K562 (cell line): ENCODE results near the gene CREBL2. TPM values are rescaled to one million over a fixed set of nuclear protein-coding genes. Genes with fewer than 3 reads are reported as not detected.

Experiments
- ARID3A ChIP-seq: IDR thresholded peaks from 2 replicates; pipeline ENCODE4 v1.6.1; 2012; ENCODE audit warnings: low read depth, low read length, improper control_type of control experiment, borderline replicate concordance
- BDP1 ChIP-seq: IDR thresholded peaks from 3 replicates; pipeline ENCODE4 v1.6.1; 2011; ENCODE audit not compliant: insufficient read length, insufficient read depth
- CBX5 ChIP-seq: IDR thresholded peaks from 2 replicates; pipeline ENCODE4 v1.6.1; 2014; ENCODE audit warnings: low read depth, borderline replicate concordance
- CCAR2 ChIP-seq: fragments of 200-400 bp; formaldehyde crosslinking; IDR thresholded peaks from 2 replicates; pipeline ENCODE4 v1.6.1; 2017; ENCODE audit warnings: mild to moderate bottlenecking, low read depth, low read length
- DIDO1 ChIP-seq: fragments of 450-650 bp; IDR thresholded peaks from 2 replicates; pipeline ENCODE4 v1.6.1; 2016; ENCODE audit warnings: low read depth, missing biosample characterization, missing genetic modification characterization
- FOS ChIP-seq: IDR thresholded peaks from 3 replicates; pipeline ENCODE4 v1.6.1; 2011; ENCODE audit not compliant: insufficient read length; ENCODE audit errors: extremely low read depth
- GMEB1 ChIP-seq: fragments of 250-450 bp; sonication (Bioruptor Pico); IDR thresholded peaks from 2 replicates; pipeline ENCODE4 v1.4.0; 2020; ENCODE audit warnings: mild to moderate bottlenecking
- HDAC3 ChIP-seq: fragments of 450-650 bp; IDR thresholded peaks from 2 replicates; pipeline ENCODE4 v1.6.1; 2018; ENCODE audit warnings: borderline replicate concordance, mild to moderate bottlenecking, moderate library complexity; ENCODE audit not compliant: partially characterized antibody
- HNRNPL ChIP-seq: fragments of 200-400 bp; formaldehyde crosslinking; IDR thresholded peaks from 2 replicates; pipeline ENCODE4 v1.6.1; 2017; ENCODE audit warnings: low read depth, mild to moderate bottlenecking, low read length
- MBD2 ChIP-seq: sonication (generic); IDR thresholded peaks from 2 replicates; pipeline ENCODE4 v1.6.1; 2016; ENCODE audit warnings: low read depth, borderline replicate concordance
- NBN ChIP-seq: fragments of 450-650 bp; IDR thresholded peaks from 2 replicates; pipeline ENCODE4 v1.6.1; 2016; ENCODE audit warnings: low read depth, mild to moderate bottlenecking
- PRPF4 ChIP-seq: fragments of 200-400 bp; formaldehyde crosslinking; IDR thresholded peaks from one replicate; pipeline ENCODE4 v1.6.1; 2017; ENCODE audit warnings: low read length, low read depth, mild to moderate bottlenecking; ENCODE audit not compliant: insufficient read depth, poor library complexity, severe bottlenecking
- RBM14 ChIP-seq: fragments of 200-400 bp; formaldehyde crosslinking; IDR thresholded peaks from 2 replicates; pipeline ENCODE4 v1.6.1; 2018; ENCODE audit warnings: low read depth, mild to moderate bottlenecking, low read length, moderate library complexity, borderline replicate concordance; ENCODE audit not compliant: insufficient read depth
- SAFB2 ChIP-seq: fragments of 200-400 bp; formaldehyde crosslinking; IDR thresholded peaks from 2 replicates; pipeline ENCODE4 v1.6.1; 2018; ENCODE audit warnings: borderline replicate concordance, low read length, low read depth, moderate library complexity; ENCODE audit not compliant: severe bottlenecking
- SMAD4 ChIP-seq: fragments of 250-450 bp; sonication (Bioruptor Pico); conservative IDR thresholded peaks from 2 replicates; pipeline ENCODE4 v1.8.0; 2021; ENCODE audit warnings: inconsistent platforms, mild to moderate bottlenecking, moderate library complexity
- THRB ChIP-seq: fragments of 450-650 bp; formaldehyde crosslinking; conservative IDR thresholded peaks from 2 replicates; pipeline ENCODE4 v1.4.0; 2022; ENCODE audit warnings: mild to moderate bottlenecking, missing genetic modification characterization
- U2AF2 ChIP-seq: fragments of 200-400 bp; formaldehyde crosslinking; optimal IDR thresholded peaks from 2 replicates; pipeline ENCODE3; 2017; ENCODE audit warnings: low read depth, mild to moderate bottlenecking, low read length
- XRCC3 ChIP-seq: fragments of 450-650 bp; IDR thresholded peaks from 2 replicates; pipeline ENCODE4 v1.6.1; 2017; ENCODE audit warnings: mild to moderate bottlenecking, moderate library complexity
- ZNF324 ChIP-seq: fragments of 250-450 bp; sonication (Bioruptor Pico); IDR thresholded peaks from 2 replicates; pipeline ENCODE4 v1.4.0; 2020; ENCODE audit warnings: mild to moderate bottlenecking
- ZNF830 ChIP-seq: fragments of 250-450 bp; sonication (Bioruptor Pico); IDR thresholded peaks from 2 replicates; pipeline ENCODE4 v1.5.0; 2021; ENCODE audit warnings: mild to moderate bottlenecking
- polyA plus RNA-seq, 8 experiments: library from polyadenylated mRNA; depleted of rRNA in 4 of 8; stranded (reverse) in 5 of 8; unstranded in 3 of 8; fragments of >200 nt; fragmentation: Nextera tagmentation in 2 of 8; fragmentation: Illumina TruSeq in 1 of 8; extraction: Ambion mirVana in 2 of 8; extraction: Trizol in 1 of 8; gene quantifications; 2 replicates each; pipeline versions ENCODE4 v1.2.1 to v1.2.3, GENCODE V29; 2011 to 2014; ENCODE audit warnings: inconsistent platforms in 1 of 8, missing spikeins in 1 of 8
- total RNA-seq, 7 experiments: library from RNA; depleted of rRNA in 6 of 7; stranded (reverse); fragments of >200 nt in 6 of 7; fragmentation: Illumina TruSeq in 2 of 7; extraction: Trizol in 2 of 7; gene quantifications; 2 replicates each; pipeline versions ENCODE4 v1.2.1 to v1.2.3, GENCODE V29; 2011 to 2021; ENCODE audit warnings: low replicate concordance in 1 of 7
- TF ChIP-seq, protein P1 (sequence below): sonication (generic); formaldehyde crosslinking; IDR thresholded peaks from 2 replicates; pipeline ENCODE4 v1.8.0; 2022; ENCODE audit warnings: mild to moderate bottlenecking, missing genetic modification reagents

Gene CREBL2
- total and polyA plus RNA-seq, 9 of the 15 experiments (the other 6 are each of a cell fraction or from before 2014, with no cell fraction given), result 1.7 to 7.3 (median 5.2) TPM

GRCh38 chr12:12611512-12612306, at the start of gene CREBL2 (continued):
- TF ChIP-seq ARID3A (no peak), SMAD4 (CRISPR knock-in tag) (peak; percentile 71), PRPF4 (no peak), CCAR2 (no peak), GMEB1 (CRISPR knock-in tag) (no peak), THRB (CRISPR knock-in tag) (no peak), BDP1 (no peak), XRCC3 (no peak), U2AF2 (no peak), RBM14 (no peak), SAFB2 (no peak), HNRNPL (no peak), MBD2 (peak; percentile 79), NBN (0 out of 2 replicates have a peak, but pooled peaks have one; percentile 17), ZNF830 (no peak), ZNF324 (CRISPR knock-in tag) (no peak), DIDO1 (0 out of 2 replicates have a peak, but pooled peaks have one; percentile 63), HDAC3 (no peak), FOS (no peak), CBX5 (no peak)
- TF ChIP-seq, protein P1, sequence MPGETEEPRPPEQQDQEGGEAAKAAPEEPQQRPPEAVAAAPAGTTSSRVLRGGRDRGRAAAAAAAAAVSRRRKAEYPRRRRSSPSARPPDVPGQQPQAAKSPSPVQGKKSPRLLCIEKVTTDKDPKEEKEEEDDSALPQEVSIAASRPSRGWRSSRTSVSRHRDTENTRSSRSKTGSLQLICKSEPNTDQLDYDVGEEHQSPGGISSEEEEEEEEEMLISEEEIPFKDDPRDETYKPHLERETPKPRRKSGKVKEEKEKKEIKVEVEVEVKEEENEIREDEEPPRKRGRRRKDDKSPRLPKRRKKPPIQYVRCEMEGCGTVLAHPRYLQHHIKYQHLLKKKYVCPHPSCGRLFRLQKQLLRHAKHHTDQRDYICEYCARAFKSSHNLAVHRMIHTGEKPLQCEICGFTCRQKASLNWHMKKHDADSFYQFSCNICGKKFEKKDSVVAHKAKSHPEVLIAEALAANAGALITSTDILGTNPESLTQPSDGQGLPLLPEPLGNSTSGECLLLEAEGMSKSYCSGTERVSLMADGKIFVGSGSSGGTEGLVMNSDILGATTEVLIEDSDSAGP, result no peak
